Endodermal cell (in vitro differentiated cells): Measurements from ENCODE around the gene ADGRG3. TPM values are rescaled to one million over a fixed set of nuclear protein-coding genes. Genes with fewer than 3 reads are reported as not detected.

ENCODE experiments used
- DNase-seq: peaks from one replicate; pipeline ENCODE4 v3.0.0-alpha.2; 2017
- H3K27ac ChIP-seq: 2 replicates; pipeline ENCODE4 v1.5.1; 2013; ENCODE audit warnings: mild to moderate bottlenecking, low read depth, low read length, moderate library complexity
- H3K27me3 ChIP-seq: 2 replicates; pipeline ENCODE4 v1.6.1; 2013; ENCODE audit warnings: mild to moderate bottlenecking, low read length, moderate library complexity; ENCODE audit not compliant: insufficient read depth, control insufficient read depth, poor library complexity, severe bottlenecking
- H3K36me3 ChIP-seq: 2 replicates; pipeline ENCODE4 v1.7.0; 2013; ENCODE audit warnings: mild to moderate bottlenecking, low read length, moderate library complexity; ENCODE audit not compliant: control insufficient read depth, insufficient read depth
- H3K4me1 ChIP-seq: one replicate; pipeline ENCODE4 v1.7.0; 2013; ENCODE audit warnings: low read length; ENCODE audit not compliant: control insufficient read depth, insufficient read depth
- H3K4me3 ChIP-seq: 2 replicates; pipeline ENCODE4 v1.5.1; 2013; ENCODE audit warnings: mild to moderate bottlenecking, low read length, moderate library complexity
- H3K9ac ChIP-seq: 2 replicates; pipeline ENCODE4 v1.6.1; 2013; ENCODE audit warnings: mild to moderate bottlenecking, low read length, moderate library complexity; ENCODE audit not compliant: poor library complexity, severe bottlenecking; ENCODE audit errors: extremely low read depth
- H3K9me3 ChIP-seq: 2 replicates; pipeline ENCODE4 v1.6.1; 2013; ENCODE audit warnings: mild to moderate bottlenecking, low read length, moderate library complexity; ENCODE audit not compliant: control insufficient read depth
- H3K27ac Mint-ChIP-seq: 2 replicates; pipeline ENCODE4 v1.8.0; 2020; ENCODE audit warnings: mixed read lengths
- H3K27me3 Mint-ChIP-seq: 2 replicates; pipeline ENCODE4 v1.8.0; 2021; ENCODE audit warnings: mild to moderate bottlenecking, mixed read lengths; ENCODE audit not compliant: insufficient read depth
- H3K36me3 Mint-ChIP-seq: 2 replicates; pipeline ENCODE4 v1.8.0; 2020; ENCODE audit warnings: low read depth, mixed read lengths
- H3K4me1 Mint-ChIP-seq: 2 replicates; pipeline ENCODE4 v1.8.0; 2020; ENCODE audit warnings: mixed read lengths
- H3K4me3 Mint-ChIP-seq: 2 replicates; pipeline ENCODE4 v1.8.0; 2020; ENCODE audit warnings: mild to moderate bottlenecking, moderate library complexity, mixed read lengths
- H3K9me3 Mint-ChIP-seq: 2 replicates; pipeline ENCODE4 v1.8.0; 2020; ENCODE audit warnings: mild to moderate bottlenecking, mixed read lengths
- CTCF ChIP-seq: fragments of 200-600 bp; sonication (generic); conservative IDR thresholded peaks from 2 replicates; pipeline ENCODE4 v1.5.0; 2021; ENCODE audit warnings: antibody characterized with exemption, mild to moderate bottlenecking
- WGBS, 2 experiments: methylation state at CpG; one replicate each; pipeline versions ENCODE4 v1.1.5 to v1.1.7; 2013; ENCODE audit warnings: missing lambda C conversion rate in 2 of 2, mixed read lengths in 1 of 2; ENCODE audit not compliant: insufficient coverage in 1 of 2, insufficient read length in 1 of 2; 5-methylcytosine and 5-hydroxymethylcytosine counted together
- total RNA-seq, 2 donors: library from RNA; stranded (reverse); fragmentation: NEBNext Ultra II Directional in 1 of 2; extraction: Animal tissue kit (Norgen Biotek cat#: 25700) in 1 of 2; gene quantifications; 2 replicates in 1 of 2; 3 replicates in 1 of 2; pipeline ENCODE4 v1.2.1, GENCODE V29; 2021

Gene ADGRG3
- total RNA-seq, 2 donors from 2014 or later: not detected

- H3K4me1 Mint-ChIP-seq: peaks cover 3% of the 10 kb centered on the region
- TF ChIP-seq CTCF: no peak
- no peaks in the 10 kb centered on the region for H3K36me3 ChIP-seq
- no peaks in the 10 kb centered on the region for H3K4me1 ChIP-seq
- H3K27ac ChIP-seq: no peak overlapping the region
- H3K4me3 Mint-ChIP-seq: no peak overlapping the region
- no peaks in the 10 kb centered on the region for H3K27me3 ChIP-seq
- no peak overlapping the region for H3K27ac Mint-ChIP-seq
- peaks cover 4% of the 10 kb centered on the region for H3K27me3 Mint-ChIP-seq
- no peaks in the 10 kb centered on the region for H3K9me3 Mint-ChIP-seq
- no peaks in the 10 kb centered on the region for H3K36me3 Mint-ChIP-seq
- H3K9me3 ChIP-seq: no peaks in the 10 kb centered on the region
- WGBS, 2 experiments: 86 to 88% methylated on average over 5 of the region's 5 CpGs
- no peak overlapping the region for H3K9ac ChIP-seq
- DNase-seq: no peak
- no peak overlapping the region for H3K4me3 ChIP-seq
Measured at GRCh38 chr16:57695680-57696069, 27.6 kb downstream of the ADGRG3 start.

GRCh38 chr16:57696240-57696639, 28.1 kb downstream of the ADGRG3 start:
- Histone ChIP-seq H3K4me1 (peaks cover 6% of the 10 kb centered on the region), H3K36me3 (no peaks in the 10 kb centered on the region), H3K27me3 (no peaks in the 10 kb centered on the region), H3K9me3 (no peaks in the 10 kb centered on the region), H3K4me3 (no peak overlapping the region), H3K27ac (no peak overlapping the region), H3K9ac (no peak overlapping the region)
- no peak overlapping the region for H3K4me3 Mint-ChIP-seq
- H3K36me3 Mint-ChIP-seq: no peaks in the 10 kb centered on the region
- no peak for TF ChIP-seq CTCF
- DNase-seq: no peak
- H3K27ac Mint-ChIP-seq: no peak overlapping the region
- no peaks in the 10 kb centered on the region for H3K9me3 Mint-ChIP-seq
- WGBS, 2 experiments: 93 to 100% methylated on average over 2 to 7 of the region's 7 CpGs
- H3K4me1 Mint-ChIP-seq: peaks cover 9% of the 10 kb centered on the region
- peaks cover 4% of the 10 kb centered on the region for H3K27me3 Mint-ChIP-seq

GRCh38 chr16:57697896-57698537, 29.9 kb downstream of the ADGRG3 start:
- Histone ChIP-seq H3K4me1 (peaks cover 7% of the 10 kb centered on the region), H3K27ac (no peak overlapping the region), H3K9ac (no peak overlapping the region), H3K27me3 (no peaks in the 10 kb centered on the region), H3K9me3 (no peaks in the 10 kb centered on the region), H3K4me3 (no peak overlapping the region), H3K36me3 (no peaks in the 10 kb centered on the region)
- no peaks in the 10 kb centered on the region for H3K36me3 Mint-ChIP-seq
- H3K9me3 Mint-ChIP-seq: no peaks in the 10 kb centered on the region
- peaks cover 3% of the 10 kb centered on the region for H3K27me3 Mint-ChIP-seq
- 94 to 98% methylated on average over 13 to 16 of the region's 17 CpGs for WGBS, 2 experiments
- H3K4me3 Mint-ChIP-seq: no peak overlapping the region
- H3K4me1 Mint-ChIP-seq: peaks cover 11% of the 10 kb centered on the region
- TF ChIP-seq CTCF: no peak
- no peak overlapping the region for H3K27ac Mint-ChIP-seq
- DNase-seq: no peak
